GM19324 (cell line): Measurements from ENCODE around the gene NKTR.

ENCODE experiments used
- ATAC-seq: cut with Tn5 transposase; IDR thresholded peaks from one replicate; pipeline ENCODE4 v1.9.1; 2021; ENCODE audit warnings: mild to moderate bottlenecking, moderate library complexity; ENCODE audit not compliant: unreplicated experiment, low FRiP score

NKTR gene

GRCh38 chr3:42660131-42660715 lies 59.7 kb downstream of the NKTR start:
- ATAC-seq: no peak

GRCh38 chr3:42660898-42661297 lies 60.4 kb downstream of the NKTR start:
- ATAC-seq: no peak

GRCh38 chr3:42661593-42662022 lies 61.1 kb downstream of the NKTR start:
- no peak for ATAC-seq

GRCh38 chr3:42662037-42662812 lies 61.7 kb downstream of the NKTR start:
- ATAC-seq: no peak

- no peak for ATAC-seq
These were observed 62.5 kb downstream of the NKTR start for GRCh38 chr3:42662813-42663535.

GRCh38 chr3:42663581-42664437 lies 63.3 kb downstream of the NKTR start:
- ATAC-seq: no peak

- ATAC-seq: no peak
These were observed 63.9 kb downstream of the NKTR start for GRCh38 chr3:42664438-42664803.

GRCh38 chr3:42665050-42665878 lies 64.8 kb downstream of the NKTR start:
- ATAC-seq: no peak

- ATAC-seq: no peak
These were observed 65.5 kb downstream of the NKTR start for GRCh38 chr3:42666022-42666421.

GRCh38 chr3:42666577-42666998 lies 66.1 kb downstream of the NKTR start:
- no peak for ATAC-seq

GRCh38 chr3:42667096-42667522 lies 66.6 kb downstream of the NKTR start:
- no peak for ATAC-seq

GRCh38 chr3:42667523-42668412 lies 67.3 kb downstream of the NKTR start:
- no peak for ATAC-seq

GRCh38 chr3:42668413-42668760 lies 67.9 kb downstream of the NKTR start:
- ATAC-seq: no peak

GRCh38 chr3:42668793-42669217 lies 68.3 kb downstream of the NKTR start:
- no peak for ATAC-seq

- no peak for ATAC-seq
These were observed 69.6 kb downstream of the NKTR start for GRCh38 chr3:42670051-42670576.

- ATAC-seq: no peak
These were observed 70.2 kb downstream of the NKTR start for GRCh38 chr3:42670670-42671069.

- no peak for ATAC-seq
These were observed 72.0 kb downstream of the NKTR start for GRCh38 chr3:42672515-42672914.

GRCh38 chr3:42673082-42673481 lies 72.6 kb downstream of the NKTR start:
- ATAC-seq: no peak

- no peak for ATAC-seq
These were observed 73.7 kb downstream of the NKTR start for GRCh38 chr3:42674146-42674545.
